A549 (cell line): ENCODE measurements around the gene ZNF431.

Experiments used
- BHLHE40 ChIP-seq: IDR thresholded peaks from 2 replicates; pipeline ENCODE4 v1.6.1; 2012; ENCODE audit warnings: low read depth, low read length, inconsistent platforms
- CBX8 ChIP-seq: fragments of 200-600 bp; sonication (generic); IDR thresholded peaks from 2 replicates; pipeline ENCODE4 v1.6.1; 2016
- CTCF ChIP-seq: fragments of >200 bp; sonication (Bioruptor Twin); formaldehyde crosslinking; IDR thresholded peaks from 3 replicates; pipeline ENCODE4 v1.5.1; 2016
- POLR2A ChIP-seq: IDR thresholded peaks from 2 replicates; pipeline ENCODE4 v1.6.1; 2012; ENCODE audit warnings: mild to moderate bottlenecking, low read length
- RAD21 ChIP-seq, 2 experiments: fragments of >200 bp in 1 of 2; sonication (Bioruptor Twin) in 1 of 2; formaldehyde crosslinking in 1 of 2; IDR thresholded peaks in 1 of 2; conservative IDR thresholded peaks in 1 of 2; 2 replicates in 1 of 2; 3 replicates in 1 of 2; pipeline ENCODE4 v1.6.1; 2012 to 2018; ENCODE audit warnings: inconsistent platforms in 1 of 2
- RFX5 ChIP-seq: fragments of 450-650 bp; IDR thresholded peaks from 2 replicates; pipeline ENCODE4 v1.7.1; 2014; ENCODE audit warnings: antibody characterized with exemption, mild to moderate bottlenecking, moderate library complexity
- ZNF302 ChIP-seq: fragments of 250-450 bp; sonication (Bioruptor Pico); IDR thresholded peaks from 2 replicates; pipeline ENCODE4 v1.9.0; 2021; ENCODE audit warnings: inconsistent platforms, mild to moderate bottlenecking, moderate library complexity

- TF ChIP-seq RAD21 (conservative IDR thresholded peaks at IDR 0.05 in 1 of 2, IDR thresholded peaks at IDR 0.05 in 1 of 2) (no peak), RFX5 (no peak), CBX8 (no peak), ZNF302 (no peak), CTCF (no peak), POLR2A (no peak), BHLHE40 (no peak)
These were observed 6.4 kb upstream of the ZNF431 start for GRCh38 chr19:21135433-21135832.
